Kidney (tissue), 14 donors: ENCODE results near the gene CCDC50. TPM values are rescaled to one million over a fixed set of nuclear protein-coding genes. Genes with fewer than 3 reads are reported as not detected.

Source experiments
- DNase-seq, 5 donors: peaks; one replicate each; pipeline ENCODE4 v3.0.0-alpha.2; 2013 to 2020
- FAIRE-seq: peaks from 2 replicates; lab custom pipeline; 2012; peaks lifted over from hg19 to GRCh38; lab: Jason Lieb, UNC
- H3K27ac ChIP-seq, 2 donors: one replicate each; pipeline ENCODE4 v1.7.0; 2013; ENCODE audit warnings: low read depth in 2 of 2, low read length in 2 of 2, inconsistent platforms in 1 of 2
- H3K27me3 ChIP-seq: one replicate; pipeline ENCODE4 v1.7.1; 2013; ENCODE audit warnings: low read length, inconsistent platforms; ENCODE audit not compliant: control insufficient read depth, insufficient read depth
- H3K36me3 ChIP-seq, 3 donors: one replicate each; pipeline versions ENCODE4 v1.7.0 to v1.7.1; 2013; ENCODE audit warnings: low read length in 3 of 3, control low read depth in 1 of 3, inconsistent platforms in 1 of 3; ENCODE audit not compliant: insufficient read depth in 3 of 3, control insufficient read depth in 2 of 3
- H3K4me1 ChIP-seq, 3 donors: one replicate each; pipeline versions ENCODE4 v1.7.0 to v1.7.1; 2013; ENCODE audit warnings: low read length in 3 of 3, inconsistent platforms in 1 of 3, low read depth in 1 of 3; ENCODE audit not compliant: control insufficient read depth in 2 of 3, insufficient read depth in 2 of 3
- H3K4me3 ChIP-seq, 3 donors: one replicate each; pipeline versions ENCODE4 v1.7.0 to v1.8.1; 2013; ENCODE audit warnings: low read length in 3 of 3, control low read depth in 1 of 3, inconsistent platforms in 1 of 3
- H3K9ac ChIP-seq, 3 donors: one replicate each; pipeline versions ENCODE4 v1.7.0 to v1.7.1; 2013; ENCODE audit warnings: low read length in 3 of 3, control low read depth in 1 of 3, inconsistent platforms in 1 of 3
- H3K9me3 ChIP-seq, 3 donors: one replicate each; pipeline versions ENCODE4 v1.7.0 to v1.7.1; 2013; ENCODE audit warnings: low read length in 3 of 3, control low read depth in 1 of 3, inconsistent platforms in 1 of 3; ENCODE audit not compliant: control insufficient read depth in 2 of 3, insufficient read depth in 1 of 3
- intact Hi-C: fragments of 100-400 bp; cut with DNase I; formaldehyde crosslinking; loops from one replicate; pipeline ENCODE4 v1.11.1; 2022
- polyA plus RNA-seq: library from polyadenylated mRNA; stranded (reverse); fragments of 350-450 nt; fragmentation: Illumina TruSeq; extraction: RNeasy Lipid Tissue Mini Kit (QIAGEN cat#74804); gene quantifications from one replicate; pipeline ENCODE4 v1.2.3, GENCODE V29; 2014; ENCODE audit warnings: low read depth, low replicate concordance; ENCODE audit not compliant: insufficient read depth
- total RNA-seq: library from RNA; stranded (reverse); fragmentation: NEBNext Ultra II Directional; extraction: Animal tissue kit (Norgen Biotek cat#: 25700); gene quantifications from one replicate; pipeline ENCODE4 v1.2.1, GENCODE V29; 2021
- TF ChIP-seq, protein P1 (sequence below): IDR thresholded peaks from 3 replicates; pipeline ENCODE4 v1.5.1; 2012; ENCODE audit warnings: mild to moderate bottlenecking, moderate library complexity, borderline replicate concordance; ENCODE audit not compliant: insufficient read depth; ENCODE audit errors: extremely low read depth
- donor health status: control.
- donor health status: control.
- donor health status: control.
- donor health status: control.
- donor health status: control.
- donor health status: DM: yes; HTN: yes; CAD: no.
- donor health status: Normal renal cell carcinoma (clear cell type).

The CCDC50 gene
- total and polyA plus RNA-seq, 2 donors from 2014 or later = 34.7 to 105 TPM

DNA sequence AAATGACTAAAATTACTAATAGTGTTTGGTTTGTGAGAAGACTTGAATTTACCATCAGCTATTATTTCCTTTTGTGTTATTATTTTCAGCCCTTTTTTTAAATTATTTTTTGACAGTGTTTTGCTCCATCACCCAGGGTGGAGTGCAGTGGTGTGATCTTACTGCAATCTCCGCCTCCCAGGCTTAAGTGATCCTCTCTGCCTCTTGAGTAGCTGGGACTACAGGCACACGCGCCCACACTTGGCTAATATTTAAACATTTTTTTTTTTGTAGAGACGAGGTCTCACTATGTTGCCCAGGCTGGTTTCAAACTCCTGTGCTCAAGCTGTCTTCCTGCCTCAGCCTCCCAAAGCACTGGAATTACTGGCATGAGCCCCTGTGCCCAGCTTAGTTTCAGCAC lies 32.8 kb downstream of the CCDC50 start:
- intact Hi-C loops = no loop called here
- no peak for DNase-seq
- Histone ChIP-seq H3K9ac (no peak overlapping the region), H3K36me3 (peaks cover 8 to 43% (median 12%) of the 10 kb centered on the region in 3 donors), H3K27me3 (no peaks in the 10 kb centered on the region), H3K9me3 (no peaks in the 10 kb centered on the region), H3K4me1 (no peaks in the 10 kb centered on the region), H3K27ac (no peak overlapping the region), H3K4me3 (no peak overlapping the region)
- TF ChIP-seq, protein P1, sequence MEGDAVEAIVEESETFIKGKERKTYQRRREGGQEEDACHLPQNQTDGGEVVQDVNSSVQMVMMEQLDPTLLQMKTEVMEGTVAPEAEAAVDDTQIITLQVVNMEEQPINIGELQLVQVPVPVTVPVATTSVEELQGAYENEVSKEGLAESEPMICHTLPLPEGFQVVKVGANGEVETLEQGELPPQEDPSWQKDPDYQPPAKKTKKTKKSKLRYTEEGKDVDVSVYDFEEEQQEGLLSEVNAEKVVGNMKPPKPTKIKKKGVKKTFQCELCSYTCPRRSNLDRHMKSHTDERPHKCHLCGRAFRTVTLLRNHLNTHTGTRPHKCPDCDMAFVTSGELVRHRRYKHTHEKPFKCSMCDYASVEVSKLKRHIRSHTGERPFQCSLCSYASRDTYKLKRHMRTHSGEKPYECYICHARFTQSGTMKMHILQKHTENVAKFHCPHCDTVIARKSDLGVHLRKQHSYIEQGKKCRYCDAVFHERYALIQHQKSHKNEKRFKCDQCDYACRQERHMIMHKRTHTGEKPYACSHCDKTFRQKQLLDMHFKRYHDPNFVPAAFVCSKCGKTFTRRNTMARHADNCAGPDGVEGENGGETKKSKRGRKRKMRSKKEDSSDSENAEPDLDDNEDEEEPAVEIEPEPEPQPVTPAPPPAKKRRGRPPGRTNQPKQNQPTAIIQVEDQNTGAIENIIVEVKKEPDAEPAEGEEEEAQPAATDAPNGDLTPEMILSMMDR = no peak
- no peak for FAIRE-seq

DNA sequence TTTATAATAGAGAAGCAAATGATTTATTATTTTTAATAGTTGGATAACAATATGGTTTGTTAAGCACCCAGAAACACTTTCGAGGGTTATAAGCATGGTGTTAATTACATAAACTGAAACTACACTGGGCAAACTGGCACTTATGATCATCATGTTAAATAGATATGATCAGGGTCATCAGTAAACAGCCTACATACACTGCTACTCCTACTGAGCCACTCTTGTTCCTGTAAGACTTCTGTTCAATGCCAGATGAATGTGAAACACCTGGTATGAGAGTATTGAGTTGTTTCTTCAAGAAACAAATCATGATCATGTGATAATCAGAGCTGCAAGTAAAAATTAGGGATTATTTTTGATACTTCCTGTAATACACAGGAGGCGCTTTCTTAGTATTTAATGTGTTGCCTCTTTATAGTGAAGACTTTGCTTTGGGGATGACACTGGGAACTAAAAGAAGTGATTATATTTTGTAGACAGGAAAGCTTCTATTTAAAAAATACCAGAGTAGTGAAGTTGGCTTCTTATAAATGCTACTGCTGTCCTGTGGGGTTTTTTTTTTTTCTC lies 33.4 kb downstream of the CCDC50 start:
- FAIRE-seq = no peak
- intact Hi-C loops = no loop called here
- Histone ChIP-seq H3K36me3 (peaks cover 8 to 43% (median 12%) of the 10 kb centered on the region in 3 donors), H3K4me3 (no peak overlapping the region), H3K4me1 (no peaks in the 10 kb centered on the region), H3K27me3 (no peaks in the 10 kb centered on the region), H3K9me3 (no peaks in the 10 kb centered on the region), H3K27ac (no peak overlapping the region), H3K9ac (no peak overlapping the region)
- TF ChIP-seq, protein P1 = no peak
- DNase-seq = no peak

DNA sequence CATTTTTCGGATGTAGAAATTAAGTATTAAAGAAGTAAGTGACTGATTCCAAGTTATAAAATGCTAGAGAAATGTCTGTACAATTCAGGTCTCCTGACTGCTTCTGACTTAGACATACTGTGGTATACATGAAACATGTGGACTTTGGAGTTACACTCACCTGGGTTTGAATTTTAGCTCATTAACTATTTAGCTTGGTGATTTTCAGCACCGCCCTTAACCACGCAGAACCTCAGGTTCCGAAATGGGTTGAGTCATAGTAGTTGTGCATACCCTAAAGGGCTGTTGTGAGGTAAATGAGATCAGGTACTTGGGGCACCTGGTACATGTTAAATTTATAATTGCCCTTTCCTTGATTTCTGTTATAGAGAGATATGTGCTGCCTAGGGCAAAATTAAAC lies 34.0 kb downstream of the CCDC50 start:
- DNase-seq = no peak
- Histone ChIP-seq H3K27me3 (no peaks in the 10 kb centered on the region), H3K4me3 (no peak overlapping the region), H3K9me3 (no peaks in the 10 kb centered on the region), H3K36me3 (peaks cover 8 to 37% (median 9%) of the 10 kb centered on the region in 3 donors), H3K27ac (no peak overlapping the region), H3K4me1 (no peaks in the 10 kb centered on the region), H3K9ac (no peak overlapping the region)
- no peak for FAIRE-seq
- TF ChIP-seq, protein P1 = no peak
- intact Hi-C loops = no loop called here

DNA sequence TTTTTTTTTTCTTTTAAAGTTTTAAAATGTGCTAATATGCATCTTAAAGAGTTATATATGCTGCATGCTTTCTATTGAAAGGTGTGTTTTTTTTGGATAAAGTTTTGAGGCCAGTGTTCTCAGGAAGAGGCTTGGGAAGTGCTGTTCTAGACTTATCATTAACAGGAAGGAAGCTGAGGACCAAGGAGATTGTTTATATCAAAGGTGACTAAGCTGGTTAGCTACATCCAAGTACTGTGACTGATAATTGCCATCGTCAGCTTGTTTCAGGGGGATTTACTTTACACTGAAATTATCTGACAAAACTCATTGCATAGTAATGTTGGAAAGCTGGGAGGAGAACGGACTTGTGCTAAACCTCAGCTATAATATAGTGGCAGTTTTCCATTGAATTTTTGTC lies 37.5 kb downstream of the CCDC50 start:
- Histone ChIP-seq H3K9ac (no peak overlapping the region), H3K9me3 (no peaks in the 10 kb centered on the region), H3K4me3 (no peak overlapping the region), H3K27ac (no peak overlapping the region), H3K27me3 (no peaks in the 10 kb centered on the region), H3K36me3 (peaks cover 3 to 21% (median 9%) of the 10 kb centered on the region in 3 donors), H3K4me1 (no peaks in the 10 kb centered on the region)
- TF ChIP-seq, protein P1 = no peak
- intact Hi-C loops = no loop called here
- FAIRE-seq (no peak), DNase-seq (no peak)
